Measurements from ENCODE around the gene RCHY1. TPM values are rescaled to one million over a fixed set of nuclear protein-coding genes. Genes with fewer than 3 reads are reported as not detected.

The RCHY1 gene
- 30.7 and 40.3 TPM in 2 replicates for total RNA-seq

DNA sequence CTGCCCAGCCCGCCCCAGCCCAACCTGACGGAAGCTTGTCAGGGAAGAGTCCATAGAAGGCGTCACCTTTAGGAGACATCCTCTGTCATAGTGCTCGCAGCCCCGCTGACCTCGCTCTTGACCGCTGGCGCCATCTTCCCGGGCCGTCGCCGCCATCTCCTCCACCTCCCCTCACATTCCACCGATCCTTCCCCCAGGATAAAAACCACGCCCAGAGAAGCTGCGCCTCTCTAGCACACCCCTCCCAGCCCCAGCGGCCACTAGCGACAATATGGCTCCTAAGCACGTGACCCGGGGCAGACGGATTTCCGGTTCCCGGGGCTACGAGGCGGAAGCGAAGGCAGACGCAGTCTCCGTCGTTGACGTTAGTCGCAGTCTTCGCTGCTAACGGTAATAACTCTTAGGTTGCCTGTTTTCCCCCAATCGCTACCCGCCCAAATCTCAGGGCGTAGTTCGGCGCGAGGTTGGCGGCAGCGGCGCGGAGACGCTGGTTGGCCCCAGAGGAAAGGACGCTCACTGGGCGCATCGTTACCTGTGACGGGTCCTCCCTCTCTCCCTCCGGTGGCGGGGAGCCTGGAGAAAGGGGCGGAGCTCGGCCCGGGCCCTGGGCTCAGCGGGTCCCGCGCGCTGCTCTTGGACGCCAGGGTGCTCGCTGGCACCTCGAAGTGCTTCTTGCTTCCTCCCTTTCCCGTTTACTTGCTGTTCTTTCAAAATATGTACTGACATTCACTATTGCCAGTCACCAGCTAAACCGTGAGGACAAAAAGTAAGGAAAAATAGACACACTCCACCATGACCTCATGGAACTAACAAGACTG lies at the start of gene RCHY1, which contains the start of gene THAP6:
TSS of gene RCHY1 (minus strand) at position 273 of the 818 bp plus-strand sequence. CDS start at position 156, 117 bp downstream.
TSS of gene THAP6 (plus strand) at position 343 of the 818 bp plus-strand sequence. CDS start 980 bp downstream, outside the sequence.

DNA sequence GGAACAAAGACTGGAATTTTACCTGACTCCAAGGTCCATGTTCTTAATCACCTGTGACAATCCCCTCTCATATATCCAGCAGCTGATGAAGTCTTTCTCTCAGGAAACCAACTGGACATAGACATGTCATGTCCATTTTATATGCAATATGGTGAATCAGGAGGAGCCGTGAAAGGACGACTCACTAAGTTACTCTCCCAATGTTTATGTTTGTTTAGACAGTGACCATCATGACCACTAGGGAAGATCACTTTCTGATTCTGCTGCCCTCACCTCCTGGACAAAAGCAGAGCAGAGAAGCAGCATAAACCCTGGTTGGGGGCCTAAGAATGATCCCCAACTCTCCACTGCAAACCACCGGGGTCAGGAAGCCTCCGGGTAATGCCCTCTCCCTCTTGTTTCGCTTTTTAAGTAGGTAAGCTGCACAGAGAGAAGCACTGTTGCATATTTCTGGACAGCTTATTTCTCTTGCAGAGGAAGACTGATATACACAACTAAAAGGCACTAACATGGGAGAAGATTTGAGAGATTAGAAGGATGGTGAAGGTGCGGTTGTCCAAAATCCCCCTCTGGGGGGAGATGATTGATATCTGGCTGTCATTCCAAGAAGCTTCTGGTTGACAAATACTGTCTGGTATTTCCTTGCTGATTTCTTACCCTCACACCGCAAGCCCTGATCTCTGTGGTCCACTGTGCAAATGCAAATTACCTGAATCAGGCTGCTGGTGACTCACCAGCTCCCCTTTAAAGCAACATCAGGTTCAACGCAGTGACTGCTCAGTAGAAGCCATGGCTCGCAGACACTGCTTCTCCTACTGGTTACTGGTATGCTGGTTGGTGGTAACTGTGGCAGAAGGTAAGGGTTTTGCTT lies 41.3 kb upstream of the RCHY1 start, which contains the start of gene ODAPH:
TSS of gene ODAPH (plus strand) at position 773 of the 871 bp plus-strand sequence. CDS start at position 790, 17 bp downstream.

Other genes starting within 250 kb of the RCHY1 start
- gene THAP6, start 70 bp upstream of the RCHY1 start, total RNA-seq, result 6.9 and 9.0 TPM in 2 replicates
- gene ODAPH, start 41.7 kb upstream of the RCHY1 start, total RNA-seq, result not detected in 2 replicates
- gene CDKL2, start 116.1 kb upstream of the RCHY1 start, total RNA-seq, result 0.29 and 0.65 TPM in 2 replicates
- 220 and 229 TPM in 2 replicates for gene G3BP2, start 159.0 kb upstream of the RCHY1 start, total RNA-seq
- 86.8 and 88.8 TPM in 2 replicates for gene USO1, start 210.2 kb upstream of the RCHY1 start, total RNA-seq

All from vein endothelial cell (primary cell).